Raji (cell line): ENCODE data around the gene MUCL3.

Experiments
- POLR2A ChIP-seq: IDR thresholded peaks from 2 replicates; pipeline ENCODE4 v1.6.1; 2011; ENCODE audit warnings: low read depth, low read length, control low read depth; ENCODE audit not compliant: insufficient read depth

MUCL3 gene

DNA sequence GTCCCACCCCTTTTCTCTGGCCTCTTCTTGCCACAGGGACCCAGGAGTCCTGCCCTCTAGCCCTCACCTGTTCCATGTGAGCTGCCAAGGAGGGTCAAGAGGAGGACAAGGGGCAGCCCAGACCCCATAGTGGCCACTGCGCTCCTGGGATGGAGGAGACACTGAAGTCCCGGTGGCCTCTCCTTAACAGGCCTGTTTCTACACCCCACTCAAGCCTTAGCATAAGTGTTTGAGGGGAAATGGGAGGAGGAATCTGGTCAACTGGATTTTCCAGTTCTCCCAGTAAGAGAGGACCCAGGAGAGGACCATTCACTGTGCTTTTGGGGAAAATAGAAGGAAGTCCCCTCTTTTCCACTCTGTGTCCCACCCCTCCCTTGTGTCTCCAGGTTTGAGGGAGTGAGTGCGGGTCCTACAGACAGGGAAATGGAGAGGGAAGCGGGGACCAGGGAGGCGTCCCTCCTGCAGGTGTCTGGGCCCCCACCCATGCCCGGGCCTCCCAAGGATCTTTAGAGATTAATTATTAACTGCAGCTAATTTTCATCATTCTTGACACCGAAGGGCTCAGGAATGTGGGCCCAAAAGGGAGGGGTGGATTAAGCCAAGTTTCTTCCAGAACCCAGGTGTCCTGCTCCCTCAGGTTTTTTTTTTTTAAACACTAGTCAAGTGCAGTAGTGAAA lies 8.7 kb upstream of the MUCL3 start, which contains the start of gene SFTA2:
SFTA2 (minus strand) TSS at position 202 of the 677 bp plus-strand sequence; CDS start at position 128, 74 bp downstream.
- no peak for TF ChIP-seq POLR2A

- no peak for TF ChIP-seq POLR2A
Observed at GRCh38 chr6:30932665-30933365, 8.0 kb upstream of the MUCL3 start.

DNA sequence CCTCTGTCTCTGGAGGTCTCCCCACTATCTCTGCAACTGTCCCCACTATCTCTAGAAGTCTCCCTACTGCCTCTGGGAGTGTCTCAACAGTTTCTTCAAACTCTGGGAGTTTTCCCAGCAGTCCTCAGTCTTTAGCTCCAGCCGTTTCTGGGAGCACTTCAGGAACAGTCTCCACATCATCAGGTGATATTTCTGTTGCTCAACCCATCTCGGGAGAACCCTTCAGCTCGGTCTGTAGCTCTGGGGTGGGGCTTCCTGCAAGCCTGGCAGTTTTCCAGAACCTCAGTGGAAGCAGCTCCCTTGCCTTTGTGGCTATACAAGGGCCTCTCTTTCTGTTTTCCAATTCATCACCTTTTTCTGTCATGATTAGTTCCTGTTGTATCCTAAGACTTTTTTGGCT lies 5.8 kb upstream of the MUCL3 start:
- TF ChIP-seq POLR2A: no peak

DNA sequence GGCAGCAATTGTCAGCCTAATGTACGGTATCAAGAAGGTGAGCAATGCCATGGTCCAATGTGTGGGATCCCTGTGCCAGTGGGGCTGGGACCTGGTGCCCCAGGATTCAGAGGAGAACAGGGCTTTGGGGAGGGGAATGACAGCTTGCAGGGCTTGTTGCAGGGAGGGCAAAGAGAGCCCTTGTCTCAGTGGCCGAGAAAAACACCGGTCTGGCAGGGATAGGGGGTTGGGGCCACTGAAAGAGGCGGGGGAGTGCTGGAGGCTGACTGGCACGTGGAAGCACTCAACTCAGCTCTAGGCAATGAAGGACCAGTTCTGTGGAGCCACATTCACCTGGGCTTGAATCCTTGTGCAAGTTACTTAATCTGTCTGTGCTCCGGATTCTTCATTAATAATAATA lies 3.5 kb upstream of the MUCL3 start:
- TF ChIP-seq POLR2A: no peak

- TF ChIP-seq POLR2A: no peak
Observed at GRCh38 chr6:30938730-30939129, 2.0 kb upstream of the MUCL3 start.

DNA sequence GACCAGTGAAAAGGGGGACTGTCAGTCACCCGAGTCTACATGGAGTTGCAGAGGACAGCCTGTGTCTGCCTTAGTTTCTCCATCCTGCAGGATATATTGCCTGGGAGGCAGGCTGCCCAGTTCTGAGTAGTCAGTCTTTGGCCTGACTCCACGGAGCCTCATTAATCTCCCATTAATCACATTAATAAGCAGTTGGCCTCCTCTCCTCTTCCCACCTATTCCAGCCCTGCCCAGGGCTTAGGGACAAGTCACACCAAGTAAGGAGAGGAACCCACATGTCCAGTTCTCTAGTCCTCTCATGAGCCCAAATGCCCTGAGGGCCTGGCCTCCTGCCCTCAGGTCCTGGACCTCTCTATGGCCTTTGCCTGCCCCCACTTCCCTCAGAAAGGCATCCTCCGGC lies 1.3 kb upstream of the MUCL3 start:
- no peak for TF ChIP-seq POLR2A

- no peak for TF ChIP-seq POLR2A
Observed at GRCh38 chr6:30942338-30943060, 1.7 kb downstream of the MUCL3 start.

DNA sequence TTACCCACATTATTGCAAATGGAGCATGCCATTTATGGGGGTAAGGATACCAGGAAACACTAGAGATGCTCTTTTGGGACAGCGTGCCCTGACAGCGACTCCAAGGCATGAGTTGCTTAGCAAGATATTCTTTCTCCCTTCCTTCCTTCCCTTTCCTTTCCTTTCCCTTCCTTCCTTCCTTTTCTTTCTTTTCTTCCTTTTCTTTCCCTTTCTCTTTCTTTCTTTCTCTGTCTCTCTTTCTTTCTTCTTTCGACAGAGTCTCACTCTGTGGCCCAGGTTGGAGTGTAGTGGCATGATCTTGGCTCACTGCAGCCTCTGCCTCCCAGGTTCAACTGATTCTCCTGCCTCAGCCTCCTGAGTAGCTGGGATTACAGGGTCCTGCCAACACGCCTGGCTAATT lies 3.3 kb downstream of the MUCL3 start:
- no peak for TF ChIP-seq POLR2A

- no peak for TF ChIP-seq POLR2A
Observed at GRCh38 chr6:30945281-30945680, 4.5 kb downstream of the MUCL3 start.

DNA sequence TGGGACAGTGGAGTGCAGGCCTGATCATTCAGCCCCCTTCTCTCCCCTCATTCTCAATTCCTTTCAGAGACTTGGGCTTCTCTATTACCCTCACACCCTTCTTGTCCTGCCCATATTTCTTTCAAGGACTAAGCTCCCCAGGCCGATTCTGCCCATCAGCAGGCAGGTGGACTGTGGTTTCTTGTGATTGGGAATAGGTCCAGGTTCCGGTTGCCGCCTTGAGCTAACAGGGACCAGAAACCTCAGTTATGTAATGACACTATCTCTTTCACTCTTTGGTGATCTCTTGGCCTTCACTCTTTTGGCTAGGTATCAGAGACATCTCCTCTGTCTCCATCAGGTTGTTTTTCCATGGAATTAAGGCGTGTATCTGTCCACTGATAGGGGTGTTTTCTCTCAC lies 6.5 kb downstream of the MUCL3 start:
- no peak for TF ChIP-seq POLR2A

DNA sequence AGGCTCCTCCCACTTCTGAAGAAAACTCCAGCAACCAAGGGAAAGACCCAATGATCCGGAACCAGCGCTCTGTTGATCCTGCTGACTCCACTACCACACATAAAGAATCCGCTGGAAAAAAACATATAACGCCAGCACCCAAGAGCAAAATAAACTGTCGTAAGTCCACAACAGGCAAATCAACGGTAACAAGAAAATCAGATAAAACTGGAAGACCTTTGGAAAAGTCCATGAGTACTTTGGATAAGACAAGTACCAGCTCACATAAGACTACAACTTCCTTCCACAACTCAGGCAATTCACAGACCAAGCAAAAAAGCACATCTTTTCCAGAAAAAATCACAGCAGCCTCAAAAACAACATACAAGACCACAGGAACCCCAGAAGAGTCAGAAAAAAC lies 8.0 kb downstream of the MUCL3 start:
- no peak for TF ChIP-seq POLR2A

DNA sequence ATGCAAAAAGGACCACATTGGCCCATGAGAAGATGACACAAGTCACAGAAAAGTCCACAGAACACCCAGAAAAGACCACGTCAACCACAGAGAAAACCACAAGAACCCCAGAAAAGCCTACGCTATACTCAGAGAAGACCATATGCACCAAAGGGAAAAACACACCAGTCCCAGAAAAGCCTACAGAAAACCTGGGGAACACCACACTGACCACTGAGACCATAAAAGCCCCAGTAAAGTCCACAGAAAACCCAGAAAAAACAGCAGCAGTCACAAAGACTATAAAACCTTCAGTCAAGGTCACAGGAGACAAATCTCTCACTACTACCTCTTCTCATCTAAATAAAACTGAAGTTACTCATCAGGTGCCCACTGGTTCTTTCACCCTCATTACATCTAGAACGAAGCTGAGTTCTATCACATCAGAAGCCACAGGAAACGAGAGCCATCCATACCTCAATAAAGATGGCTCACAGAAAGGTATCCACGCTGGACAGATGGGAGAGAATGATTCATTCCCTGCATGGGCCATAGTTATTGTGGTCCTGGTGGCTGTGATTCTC lies 11.2 kb downstream of the MUCL3 start:
- TF ChIP-seq POLR2A: no peak

- TF ChIP-seq POLR2A: no peak
Observed at GRCh38 chr6:30954631-30955366, 14.0 kb downstream of the MUCL3 start.

DNA sequence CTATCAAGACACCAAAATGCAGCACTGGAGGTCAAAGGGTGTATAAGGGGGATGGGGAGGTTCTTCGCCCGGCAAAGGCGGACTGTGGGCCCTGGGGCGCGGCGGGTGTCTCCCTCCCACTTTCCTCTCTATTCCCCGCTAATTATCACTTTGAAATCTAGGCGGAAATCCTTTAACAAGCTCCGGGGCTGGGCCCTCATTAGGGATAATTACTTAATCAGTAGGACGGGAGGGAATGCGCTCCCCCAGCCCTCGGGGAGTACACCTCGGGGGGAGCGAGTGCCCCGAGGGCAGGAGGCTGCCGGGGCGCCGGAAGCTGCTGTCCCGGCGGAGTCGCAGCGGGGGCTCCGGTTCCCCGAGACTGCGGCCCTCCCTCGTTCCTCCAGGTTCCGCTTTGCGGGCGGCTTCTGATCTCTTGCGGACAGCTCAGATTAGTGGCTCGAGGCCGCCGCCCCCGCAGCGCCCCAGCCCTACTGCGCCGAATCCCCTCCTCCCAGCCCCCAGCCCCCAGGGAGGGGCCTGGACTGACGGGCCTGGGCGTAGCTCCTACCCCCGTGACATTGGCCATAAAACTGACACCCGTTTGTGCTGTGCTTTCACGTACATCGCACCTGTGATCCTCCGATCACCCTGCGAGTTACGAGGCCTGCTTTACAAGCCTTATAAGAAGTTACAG lies 14.7 kb downstream of the MUCL3 start:
- no peak for TF ChIP-seq POLR2A
